MM.1S (cell line): ENCODE measurements around the gene TASP1.

Source experiments
- CTCF ChIP-seq: fragments of 300-600 bp; sonication (generic); IDR thresholded peaks from 2 replicates; pipeline ENCODE4 v1.5.1; 2016; ENCODE audit warnings: antibody characterized with exemption, low read length, mixed read lengths
- EZH2 ChIP-seq: fragments of 300-600 bp; sonication (generic); optimal IDR thresholded peaks from 2 replicates; pipeline ENCODE3; 2017; ENCODE audit warnings: low read depth, mild to moderate bottlenecking, antibody characterized with exemption, low read length, mixed read lengths
- EZH2phosphoT487 ChIP-seq: fragments of 300-600 bp; sonication (generic); IDR thresholded peaks from 2 replicates; pipeline ENCODE4 v1.6.1; 2018; ENCODE audit warnings: antibody characterized with exemption, low read length

- no peak for TF ChIP-seq CTCF
- no peak for TF ChIP-seq EZH2
- TF ChIP-seq EZH2phosphoT487, result no peak
Measured at GRCh38 chr20:13400453-13400852, 238.3 kb downstream of the TASP1 start.
